Calu3 (cell line): ENCODE measurements around the gene TM9SF3. TPM values are rescaled to one million over a fixed set of nuclear protein-coding genes. Genes with fewer than 3 reads are reported as not detected.

Experiments
- BruUV-seq: library from RNA; stranded (reverse); fragments of 400-500 nt; replicated peaks from 2 replicates; lab custom pipeline; 2021; lab: Mats Ljungman, UMichigan
- CTCF ChIA-PET: fragments of 300-600 bp; sonication (Branson Sonifier 250); formaldehyde crosslinking; loops from one replicate; lab custom pipeline; 2022; ENCODE audit warnings: antibody characterized with exemption; lab: Charles Lee
- DNase-seq: peaks from one replicate; pipeline ENCODE4 v3.0.0; 2022
- H3K27ac Mint-ChIP-seq: one replicate; pipeline ENCODE4 v1.8.0; 2022; ENCODE audit warnings: mixed read lengths; ENCODE audit not compliant: unreplicated experiment
- H3K27me3 Mint-ChIP-seq: one replicate; pipeline ENCODE4 v1.8.0; 2022; ENCODE audit warnings: mixed read lengths; ENCODE audit not compliant: unreplicated experiment
- H3K36me3 Mint-ChIP-seq: one replicate; pipeline ENCODE4 v1.8.0; 2022; ENCODE audit warnings: mild to moderate bottlenecking, moderate library complexity, mixed read lengths; ENCODE audit not compliant: insufficient read depth, unreplicated experiment
- H3K4me1 Mint-ChIP-seq: one replicate; pipeline ENCODE4 v1.8.0; 2022; ENCODE audit warnings: mild to moderate bottlenecking, low read depth, mixed read lengths; ENCODE audit not compliant: unreplicated experiment
- H3K4me3 Mint-ChIP-seq: one replicate; pipeline ENCODE4 v1.8.0; 2022; ENCODE audit warnings: mild to moderate bottlenecking, low read depth, moderate library complexity, mixed read lengths; ENCODE audit not compliant: unreplicated experiment
- H3K9me3 Mint-ChIP-seq: one replicate; pipeline ENCODE4 v1.8.0; 2022; ENCODE audit warnings: low read depth, mixed read lengths; ENCODE audit not compliant: unreplicated experiment
- CTCF ChIP-seq: fragments of 200-600 bp; IDR thresholded peaks from one replicate; pipeline ENCODE4 v1.8.0; 2022; ENCODE audit warnings: antibody characterized with exemption; ENCODE audit not compliant: unreplicated experiment
- intact Hi-C: fragments of 100-400 bp; cut with micrococcal nuclease; formaldehyde crosslinking; loops from one replicate; pipeline ENCODE4 v1.10.0; 2022; ENCODE audit not compliant: unreplicated experiment
- total RNA-seq: library from RNA; stranded (reverse); gene quantifications from 2 replicates; pipeline ENCODE4 v1.2.3, GENCODE V29; 2022

The TM9SF3 gene
- total RNA-seq, 1 experiment from 2014 or later, result 177 TPM

GRCh38 chr10:96500050-96500449 is 86.8 kb downstream of the TM9SF3 start:
- Mint-ChIP-seq H3K27ac (no peak overlapping the region), H3K27me3 (peaks cover 7% of the 10 kb centered on the region), H3K4me1 (peaks cover 12% of the 10 kb centered on the region), H3K36me3 (no peaks in the 10 kb centered on the region), H3K9me3 (no peaks in the 10 kb centered on the region), H3K4me3 (no peak overlapping the region)
- CTCF ChIA-PET, result no interaction called here
- DNase-seq, result no peak
- no peak for TF ChIP-seq CTCF
- intact Hi-C loops, result no loop called here
- no TSS peak for BruUV-seq

GRCh38 chr10:96497391-96497790 is 89.4 kb downstream of the TM9SF3 start:
- H3K27ac Mint-ChIP-seq, result no peak overlapping the region
- H3K4me3 Mint-ChIP-seq, result no peak overlapping the region
- no peaks in the 10 kb centered on the region for H3K9me3 Mint-ChIP-seq
- CTCF ChIA-PET, result interaction anchor here (0.7 kb wide), 1 partner anchor 20 kb away, joined by 3 read pairs; no protein-coding TSS in a partner anchor
- H3K27me3 Mint-ChIP-seq, result peaks cover 24% of the 10 kb centered on the region
- no TSS peak for BruUV-seq
- no peak for TF ChIP-seq CTCF
- intact Hi-C loops, result no loop called here
- H3K4me1 Mint-ChIP-seq, result peaks cover 10% of the 10 kb centered on the region
- no peaks in the 10 kb centered on the region for H3K36me3 Mint-ChIP-seq
- DNase-seq, result no peak

GRCh38 chr10:96496281-96496925 is 90.4 kb downstream of the TM9SF3 start:
- DNase-seq, result no peak
- H3K4me3 Mint-ChIP-seq, result no peak overlapping the region
- intact Hi-C loops, result no loop called here
- H3K4me1 Mint-ChIP-seq, result no peaks in the 10 kb centered on the region
- CTCF ChIA-PET, result no interaction called here
- H3K9me3 Mint-ChIP-seq, result no peaks in the 10 kb centered on the region
- no peak overlapping the region for H3K27ac Mint-ChIP-seq
- BruUV-seq, result no TSS peak
- TF ChIP-seq CTCF, result no peak
- H3K27me3 Mint-ChIP-seq, result peaks cover 24% of the 10 kb centered on the region
- no peaks in the 10 kb centered on the region for H3K36me3 Mint-ChIP-seq

GRCh38 chr10:96495544-96495943 is 91.3 kb downstream of the TM9SF3 start:
- CTCF ChIA-PET, result no interaction called here
- Mint-ChIP-seq H3K27ac (no peak overlapping the region), H3K4me1 (no peaks in the 10 kb centered on the region), H3K9me3 (no peaks in the 10 kb centered on the region), H3K27me3 (peaks cover 24% of the 10 kb centered on the region), H3K36me3 (no peaks in the 10 kb centered on the region), H3K4me3 (no peak overlapping the region)
- DNase-seq, result no peak
- intact Hi-C loops, result no loop called here
- TF ChIP-seq CTCF, result no peak
- no TSS peak for BruUV-seq
